SU-DHL-6 (cell line): ENCODE measurements around the gene TMED7.

ENCODE experiments used
- H2AFZ ChIP-seq: fragments of 200-600 bp; sonication (generic); 2 replicates; pipeline ENCODE4 v1.6.1; 2014; ENCODE audit warnings: low read depth, mild to moderate bottlenecking, moderate library complexity, mixed read lengths, antibody characterized with exemption, low read length; ENCODE audit not compliant: severe bottlenecking
- H3F3A ChIP-seq: fragments of 200-600 bp; shearing (Covaris generic); 2 replicates; pipeline ENCODE4 v1.6.0; 2016; ENCODE audit warnings: antibody characterized with exemption, mild to moderate bottlenecking; ENCODE audit not compliant: insufficient read depth
- H3K27ac ChIP-seq: fragments of 200-600 bp; sonication (generic); 2 replicates; pipeline ENCODE4 v1.5.1; 2016; ENCODE audit warnings: low read depth, mild to moderate bottlenecking, low read length, moderate library complexity, mixed read lengths
- H3K27me3 ChIP-seq: fragments of 200-600 bp; sonication (generic), shearing (Covaris generic); 2 replicates; pipeline ENCODE4 v1.6.0; 2014; ENCODE audit warnings: mild to moderate bottlenecking, low read length
- H3K36me3 ChIP-seq: fragments of 200-600 bp; sonication (generic); 2 replicates; pipeline ENCODE4 v1.6.1; 2014; ENCODE audit warnings: mild to moderate bottlenecking, low read length, mixed read lengths
- H3K4me2 ChIP-seq: fragments of 300-600, 200-600 bp; shearing (Covaris generic), sonication (generic); 2 replicates; pipeline ENCODE4 v1.6.0; 2014; ENCODE audit warnings: low read length, low read depth, mild to moderate bottlenecking; ENCODE audit not compliant: poor library complexity, severe bottlenecking
- H3K4me3 ChIP-seq: fragments of 200-600 bp; sonication (generic); 2 replicates; pipeline ENCODE4 v1.5.1; 2014; ENCODE audit warnings: antibody characterized with exemption, low read length, mild to moderate bottlenecking, mixed read lengths; ENCODE audit not compliant: insufficient read depth, poor library complexity, severe bottlenecking
- H3K79me2 ChIP-seq: fragments of 200-600 bp; sonication (generic); 2 replicates; pipeline ENCODE4 v1.6.1; 2014; ENCODE audit warnings: mild to moderate bottlenecking, low read length, moderate library complexity; ENCODE audit not compliant: insufficient read depth
- H3K9ac ChIP-seq: fragments of 200-600 bp; sonication (generic); 2 replicates; pipeline ENCODE4 v1.7.0; 2014; ENCODE audit warnings: mild to moderate bottlenecking, low read length
- H3K9me2 ChIP-seq: fragments of 200-600 bp; sonication (generic); replicated peaks from 2 replicates; pipeline ENCODE4 v1.6.1; 2014; ENCODE audit warnings: low read length; ENCODE audit not compliant: insufficient read depth
- H3K9me3 ChIP-seq: fragments of 200-600 bp; sonication (generic); 2 replicates; pipeline ENCODE4 v1.6.1; 2014; ENCODE audit warnings: low read length, mixed read lengths; ENCODE audit not compliant: insufficient read depth
- H4K20me1 ChIP-seq: fragments of 200-600 bp; sonication (generic); 2 replicates; pipeline ENCODE4 v1.6.1; 2014; ENCODE audit warnings: low read depth, mild to moderate bottlenecking, antibody characterized with exemption, low read length, moderate library complexity, mixed read lengths
- CTCF ChIP-seq: fragments of 200-600 bp; sonication (generic); IDR thresholded peaks from one replicate; pipeline ENCODE4 v1.5.1; 2017; ENCODE audit warnings: antibody characterized with exemption, mild to moderate bottlenecking, low read length, moderate library complexity; ENCODE audit not compliant: insufficient read depth, poor library complexity, severe bottlenecking
- EZH2phosphoT487 ChIP-seq: fragments of 200-600 bp; sonication (generic), shearing (Covaris generic); conservative IDR thresholded peaks from 2 replicates; pipeline ENCODE4 v1.6.1; 2018; ENCODE audit warnings: mild to moderate bottlenecking, antibody characterized with exemption, low read length, moderate library complexity, mixed read lengths

TMED7 gene

GRCh38 chr5:115583474-115583873 is 42.4 kb downstream of the TMED7 start:
- no peaks in the 10 kb centered on the region for H3F3A ChIP-seq
- no peak for TF ChIP-seq EZH2phosphoT487
- no peak for TF ChIP-seq CTCF
- no peaks in the 10 kb centered on the region for H3K79me2 ChIP-seq
- H3K36me3 ChIP-seq = no peaks in the 10 kb centered on the region
- H3K27me3 ChIP-seq = no peaks in the 10 kb centered on the region
- no peak overlapping the region for H3K4me2 ChIP-seq
- H2AFZ ChIP-seq = no peak overlapping the region
- no peak overlapping the region for H3K27ac ChIP-seq
- no peaks in the 10 kb centered on the region for H4K20me1 ChIP-seq
- no peak overlapping the region for H3K9ac ChIP-seq
- no peaks in the 10 kb centered on the region for H3K9me3 ChIP-seq
- H3K4me3 ChIP-seq = no peak overlapping the region
- H3K9me2 ChIP-seq = no peaks in the 10 kb centered on the region

- H3K9ac ChIP-seq = no peak overlapping the region
- H3K79me2 ChIP-seq = no peaks in the 10 kb centered on the region
These were observed 44.9 kb downstream of the TMED7 start for GRCh38 chr5:115580941-115581340.

GRCh38 chr5:115579747-115580173 is 46.1 kb downstream of the TMED7 start:
- TF ChIP-seq EZH2phosphoT487 = no peak
- TF ChIP-seq CTCF = no peak
- no peaks in the 10 kb centered on the region for H3F3A ChIP-seq
- H3K27ac ChIP-seq = no peak overlapping the region
- H3K4me3 ChIP-seq = no peak overlapping the region
- no peaks in the 10 kb centered on the region for H3K36me3 ChIP-seq
- H3K4me2 ChIP-seq = no peak overlapping the region
- no peaks in the 10 kb centered on the region for H3K9me2 ChIP-seq
- no peaks in the 10 kb centered on the region for H3K27me3 ChIP-seq
- no peaks in the 10 kb centered on the region for H3K79me2 ChIP-seq
- no peak overlapping the region for H2AFZ ChIP-seq
- H3K9me3 ChIP-seq = no peaks in the 10 kb centered on the region
- no peak overlapping the region for H3K9ac ChIP-seq
- no peaks in the 10 kb centered on the region for H4K20me1 ChIP-seq

More at GRCh38 chr5:115580941-115581340, 44.9 kb downstream of the TMED7 start:
- TF ChIP-seq EZH2phosphoT487 = no peak
- TF ChIP-seq CTCF = no peak
- H3K36me3 ChIP-seq = no peaks in the 10 kb centered on the region
- no peaks in the 10 kb centered on the region for H3K27me3 ChIP-seq
- H3K9me3 ChIP-seq = no peaks in the 10 kb centered on the region
- H2AFZ ChIP-seq = no peak overlapping the region
- no peaks in the 10 kb centered on the region for H3F3A ChIP-seq
- H3K27ac ChIP-seq = no peak overlapping the region
- H3K4me3 ChIP-seq = no peak overlapping the region
- H3K4me2 ChIP-seq = no peak overlapping the region
- H3K9me2 ChIP-seq = no peaks in the 10 kb centered on the region
- no peaks in the 10 kb centered on the region for H4K20me1 ChIP-seq
